MV-4-11 (cell line): Measurements from ENCODE around the gene CST9L.

Source experiments
- DNase-seq: peaks from one replicate; lab custom pipeline; 2025; lab: John Stamatoyannopoulos, UW

CST9L gene

GRCh38 chr20:23568320-23568970 lies at the start of gene CST9L:
Gene CST9L (minus strand): TSS chr20:23568484. CDS start chr20:23568450, 34 bp downstream.
- no peak for DNase-seq

GRCh38 chr20:23614163-23614562 lies 45.9 kb upstream of the CST9L start:
- no peak for DNase-seq

- no peak for DNase-seq
Measured at GRCh38 chr20:23613676-23614075, 45.4 kb upstream of the CST9L start.

GRCh38 chr20:23612396-23612795 lies 44.1 kb upstream of the CST9L start:
- DNase-seq = no peak

- no peak for DNase-seq
Measured at GRCh38 chr20:23609486-23610109, 41.3 kb upstream of the CST9L start.

GRCh38 chr20:23608251-23608846 lies 40.1 kb upstream of the CST9L start:
- DNase-seq = no peak

- no peak for DNase-seq
Measured at GRCh38 chr20:23607497-23608245, 39.4 kb upstream of the CST9L start.

- peak; percentile 58 for DNase-seq
Measured at GRCh38 chr20:23606652-23607049, 38.4 kb upstream of the CST9L start.

GRCh38 chr20:23605867-23606651 lies 37.8 kb upstream of the CST9L start, which contains the start of gene CST9:
Gene CST9 (minus strand): TSS chr20:23605917. CDS start chr20:23605864, 53 bp downstream.
- no peak for DNase-seq

- DNase-seq = no peak
Measured at GRCh38 chr20:23604306-23604705, 36.0 kb upstream of the CST9L start.

- DNase-seq = no peak
Measured at GRCh38 chr20:23603321-23603720, 35.0 kb upstream of the CST9L start.

GRCh38 chr20:23602699-23603098 lies 34.4 kb upstream of the CST9L start:
- DNase-seq = no peak

- DNase-seq = peak; percentile 51
Measured at GRCh38 chr20:23602241-23602640, 34.0 kb upstream of the CST9L start.

GRCh38 chr20:23601715-23602114 lies 33.4 kb upstream of the CST9L start:
- DNase-seq = no peak

GRCh38 chr20:23598481-23598880 lies 30.2 kb upstream of the CST9L start:
- DNase-seq = no peak

- DNase-seq = peak; percentile 56
Measured at GRCh38 chr20:23596579-23597250, 28.4 kb upstream of the CST9L start.

- no peak for DNase-seq
Measured at GRCh38 chr20:23595941-23596340, 27.7 kb upstream of the CST9L start.

- DNase-seq = no peak
Measured at GRCh38 chr20:23588434-23589403, 20.4 kb upstream of the CST9L start.

- no peak for DNase-seq
Measured at GRCh38 chr20:23587631-23588030, 19.3 kb upstream of the CST9L start.
